ENCODE results near the gene KISS1. TPM values are rescaled to one million over a fixed set of nuclear protein-coding genes. Genes with fewer than 3 reads are reported as not detected.

Gene KISS1
- polyA plus RNA-seq, 1 donor, result 2.8 TPM

DNA sequence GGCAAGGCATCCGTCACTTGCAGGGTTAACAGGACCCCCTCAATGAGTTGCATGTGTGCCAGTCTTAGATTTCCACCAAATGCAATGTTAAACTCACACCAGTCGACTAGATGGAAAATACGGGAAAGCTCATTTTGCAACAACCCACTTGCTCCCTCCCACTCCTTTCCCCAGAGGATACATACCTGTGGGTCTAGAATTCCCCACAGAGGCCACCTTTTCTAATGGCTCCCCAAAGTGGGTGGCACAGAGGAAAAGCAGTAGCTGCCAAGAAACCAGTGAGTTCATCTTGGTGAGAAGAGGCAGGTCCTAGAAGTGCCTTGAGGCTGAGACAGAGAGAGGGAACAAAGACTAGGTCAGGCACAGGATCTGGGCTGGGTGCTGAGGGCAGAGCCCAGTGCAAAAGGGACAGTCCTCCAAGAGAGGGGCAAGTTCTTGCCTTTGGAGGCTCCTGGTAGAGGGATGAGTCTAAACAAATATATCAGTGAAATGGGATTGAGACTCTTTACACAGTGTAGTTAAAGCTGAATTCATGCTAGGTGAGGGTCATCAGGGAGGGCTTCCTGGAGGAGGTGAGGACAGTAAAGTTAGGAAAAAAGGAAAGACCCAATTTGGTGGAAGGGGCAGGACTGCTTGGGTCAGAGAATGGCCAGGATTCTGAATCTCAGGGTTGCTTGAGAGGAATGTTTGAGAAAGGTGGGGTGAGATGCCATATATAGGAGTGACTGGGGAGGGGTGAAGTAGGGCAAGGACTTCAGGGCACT is 3.5 kb downstream of the KISS1 start:
- Histone ChIP-seq H3K27me3 (ENCODE audit: control insufficient read depth, insufficient read depth, low read length) (no peaks in the 10 kb centered on the region), H3K36me3 (ENCODE audit: control insufficient read depth, insufficient read depth, low read length) (no peaks in the 10 kb centered on the region), H3K4me3 (ENCODE audit: low read length) (no peak overlapping the region), H3K4me1 (ENCODE audit: control insufficient read depth, insufficient read depth, low read length) (peaks cover 54% of the 10 kb centered on the region), H3K9me3 (ENCODE audit: control insufficient read depth, low read depth, low read length) (no peaks in the 10 kb centered on the region), H3K27ac (ENCODE audit: low read length) (no peak overlapping the region)
- WGBS (ENCODE audit: insufficient coverage, low lambda C conversion rate), result no CpG with 5 or more reads among the region's 3 CpGs
- DNase-seq, result no peak

DNA sequence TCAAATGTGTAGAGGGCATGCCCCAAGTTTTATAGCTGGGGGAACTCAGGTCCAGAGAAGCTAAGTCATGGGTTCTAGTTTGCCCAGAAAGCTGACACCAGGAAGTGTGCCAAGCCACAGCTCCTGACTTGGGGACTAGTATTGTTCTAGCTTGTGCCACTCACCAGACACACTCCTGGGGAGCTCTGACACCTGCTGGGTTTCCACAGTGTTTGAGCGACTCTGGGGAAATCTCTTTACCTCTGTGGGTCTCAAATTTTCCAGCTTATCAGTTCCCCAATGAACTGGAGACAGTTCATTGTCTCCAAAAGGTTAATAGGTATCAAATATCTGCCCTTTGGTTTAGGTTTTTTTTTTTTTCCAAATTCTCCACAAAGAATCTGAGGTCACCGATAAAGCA is 4.2 kb downstream of the KISS1 start:
- Histone ChIP-seq H3K4me3 (ENCODE audit: low read length) (no peak overlapping the region), H3K9me3 (ENCODE audit: control insufficient read depth, low read depth, low read length) (no peaks in the 10 kb centered on the region), H3K4me1 (ENCODE audit: control insufficient read depth, insufficient read depth, low read length) (peaks cover 54% of the 10 kb centered on the region), H3K27ac (ENCODE audit: low read length) (no peak overlapping the region), H3K27me3 (ENCODE audit: control insufficient read depth, insufficient read depth, low read length) (no peaks in the 10 kb centered on the region), H3K36me3 (ENCODE audit: control insufficient read depth, insufficient read depth, low read length) (no peaks in the 10 kb centered on the region)
- WGBS (ENCODE audit: insufficient coverage, low lambda C conversion rate), result no CpG with 5 or more reads among the region's 2 CpGs
- DNase-seq, result no peak

DNA sequence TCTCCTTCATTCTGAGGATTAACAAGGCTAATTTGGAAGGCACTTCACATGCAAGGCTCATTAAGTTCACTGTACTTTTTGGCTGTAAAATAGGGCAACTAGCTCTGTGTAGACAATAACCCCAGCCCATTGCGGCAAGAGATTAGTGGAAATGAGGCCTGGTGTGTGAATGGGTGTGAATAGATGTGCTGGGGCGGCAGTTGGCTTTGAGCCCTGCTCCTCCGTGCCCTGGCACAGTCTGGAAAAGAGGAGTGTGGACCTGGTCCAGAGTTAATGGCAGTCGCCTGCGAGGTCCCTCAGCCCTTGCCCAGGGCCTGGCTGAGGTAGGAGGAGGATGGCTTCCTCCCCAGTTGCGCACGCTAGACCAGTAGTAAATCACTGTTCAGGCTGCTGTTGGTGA is 4.8 kb downstream of the KISS1 start:
- H3K27ac ChIP-seq (ENCODE audit: low read length), result peak overlapping the region; percentile 83
- H3K4me3 ChIP-seq (ENCODE audit: low read length), result no peak overlapping the region
- peaks cover 58% of the 10 kb centered on the region for H3K4me1 ChIP-seq (ENCODE audit: control insufficient read depth, insufficient read depth, low read length)
- H3K9me3 ChIP-seq (ENCODE audit: control insufficient read depth, low read depth, low read length), result no peaks in the 10 kb centered on the region
- no peak for DNase-seq
- no peaks in the 10 kb centered on the region for H3K27me3 ChIP-seq (ENCODE audit: control insufficient read depth, insufficient read depth, low read length)
- H3K36me3 ChIP-seq (ENCODE audit: control insufficient read depth, insufficient read depth, low read length), result no peaks in the 10 kb centered on the region
- no CpG with 5 or more reads among the region's 7 CpGs for WGBS (ENCODE audit: insufficient coverage, low lambda C conversion rate)

DNA sequence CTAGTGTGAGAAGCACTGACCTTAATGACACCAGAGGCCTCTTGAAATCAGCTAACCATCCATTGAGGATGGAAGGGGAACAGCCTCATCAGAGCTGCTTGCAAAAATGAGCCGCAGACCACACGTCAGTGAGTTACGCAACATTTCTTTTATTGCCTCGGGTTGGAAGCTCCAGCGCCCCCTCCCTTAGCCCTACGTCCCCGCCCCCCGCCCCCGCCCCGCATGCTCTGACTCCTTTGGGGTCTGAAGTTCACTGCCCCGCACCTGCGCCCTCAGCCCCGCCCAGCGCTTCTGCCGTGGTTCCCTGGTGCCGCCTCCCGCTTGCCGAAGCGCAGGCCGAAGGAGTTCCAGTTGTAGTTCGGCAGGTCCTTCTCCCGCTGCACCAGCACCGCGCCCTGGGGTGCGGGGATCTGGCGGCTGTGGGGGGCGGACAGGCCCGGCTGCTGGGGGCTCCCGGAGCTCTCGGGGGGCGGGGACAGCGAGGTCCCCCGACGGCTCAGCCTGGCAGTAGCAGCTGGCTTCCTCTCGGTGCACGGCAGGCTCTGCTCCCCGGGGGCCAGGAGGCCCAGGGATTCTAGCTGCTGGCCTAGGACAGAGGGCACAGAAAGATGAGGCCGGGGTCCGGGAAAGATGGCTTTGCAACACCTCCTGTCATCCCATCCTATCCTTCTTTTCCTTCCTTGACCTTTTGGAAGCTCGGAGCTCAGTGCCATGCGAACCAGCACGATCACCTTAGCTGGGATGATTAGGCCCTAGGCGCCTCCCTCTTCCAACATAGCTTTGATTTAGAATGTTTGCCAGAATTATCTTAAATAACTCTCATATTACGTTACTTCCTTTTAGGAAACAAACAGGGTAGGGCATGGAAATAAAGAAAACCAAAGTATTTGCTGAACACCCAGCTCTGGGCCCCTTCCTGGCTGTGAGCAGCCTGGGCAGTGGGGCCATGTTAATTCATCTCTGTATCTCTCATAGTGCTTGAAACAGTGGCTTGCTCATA is 5.8 kb downstream of the KISS1 start:
- Histone ChIP-seq H3K4me1 (ENCODE audit: control insufficient read depth, insufficient read depth, low read length) (peaks cover 61% of the 10 kb centered on the region), H3K36me3 (ENCODE audit: control insufficient read depth, insufficient read depth, low read length) (no peaks in the 10 kb centered on the region), H3K27me3 (ENCODE audit: control insufficient read depth, insufficient read depth, low read length) (no peaks in the 10 kb centered on the region), H3K27ac (ENCODE audit: low read length) (peak overlapping the region; percentile 83), H3K9me3 (ENCODE audit: control insufficient read depth, low read depth, low read length) (no peaks in the 10 kb centered on the region), H3K4me3 (ENCODE audit: low read length) (peak overlapping the region; percentile 13)
- no CpG with 5 or more reads among the region's 44 CpGs for WGBS (ENCODE audit: insufficient coverage, low lambda C conversion rate)
- DNase-seq, result peak; percentile 81 to 94

DNA sequence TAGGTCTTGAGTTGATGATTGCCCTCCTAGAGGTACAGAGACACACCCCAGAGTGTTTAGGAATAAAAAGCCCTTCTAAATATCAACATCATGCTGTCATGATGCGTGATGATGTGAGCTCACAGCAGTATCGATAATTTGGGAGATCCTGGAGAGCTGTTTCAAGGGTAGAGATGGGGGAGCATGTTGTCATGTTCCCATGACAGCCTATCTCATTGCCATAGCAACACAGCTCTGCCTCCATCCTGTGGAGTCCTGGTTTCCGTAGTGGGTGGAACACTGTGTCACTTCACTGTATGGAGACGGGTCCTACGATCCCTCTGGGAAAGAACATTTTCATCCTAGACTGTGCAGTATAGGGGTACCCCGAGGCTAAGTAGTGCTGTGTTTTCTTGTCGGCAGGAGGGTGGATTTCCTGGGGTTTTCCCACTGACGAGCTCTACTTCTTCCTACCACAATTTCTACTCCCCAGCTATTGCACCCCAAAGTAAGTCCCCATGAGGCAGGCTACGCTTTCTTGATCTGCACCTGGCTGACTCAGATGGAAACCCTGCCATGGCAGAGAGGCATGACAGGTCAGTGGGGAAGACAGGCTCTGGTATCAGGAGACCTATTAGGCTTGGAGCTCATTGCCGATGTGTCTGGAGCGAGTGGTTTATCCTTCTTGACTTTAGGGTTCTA is 7.2 kb downstream of the KISS1 start:
- Histone ChIP-seq H3K4me3 (ENCODE audit: low read length) (no peak overlapping the region), H3K9me3 (ENCODE audit: control insufficient read depth, low read depth, low read length) (no peaks in the 10 kb centered on the region), H3K4me1 (ENCODE audit: control insufficient read depth, insufficient read depth, low read length) (peaks cover 53% of the 10 kb centered on the region), H3K27me3 (ENCODE audit: control insufficient read depth, insufficient read depth, low read length) (no peaks in the 10 kb centered on the region), H3K27ac (ENCODE audit: low read length) (no peak overlapping the region), H3K36me3 (ENCODE audit: control insufficient read depth, insufficient read depth, low read length) (no peaks in the 10 kb centered on the region)
- no CpG with 5 or more reads among the region's 11 CpGs for WGBS (ENCODE audit: insufficient coverage, low lambda C conversion rate)
- DNase-seq, result no peak

DNA sequence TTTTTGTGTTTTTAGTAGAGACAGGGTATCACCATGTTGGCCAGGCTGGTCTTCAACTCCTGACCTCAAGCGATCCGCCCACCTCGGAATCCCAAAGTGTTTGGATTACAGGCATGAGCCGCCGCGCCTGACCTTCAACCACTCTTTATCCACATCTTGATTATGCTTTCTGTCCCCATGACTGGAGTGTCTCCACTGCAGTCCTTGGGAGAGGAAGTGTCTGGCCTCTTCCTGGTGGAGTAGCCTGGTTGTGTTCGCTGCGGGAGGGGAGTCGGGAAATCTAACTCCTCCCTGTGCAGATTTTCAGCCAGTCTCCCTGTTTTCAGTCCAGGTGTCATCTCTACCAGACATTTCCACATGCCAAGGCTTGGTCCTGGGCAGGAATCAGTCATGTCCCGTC is 9.7 kb downstream of the KISS1 start:
- no peaks in the 10 kb centered on the region for H3K27me3 ChIP-seq (ENCODE audit: control insufficient read depth, insufficient read depth, low read length)
- DNase-seq, result peak; percentile 54 to 88
- no peaks in the 10 kb centered on the region for H3K36me3 ChIP-seq (ENCODE audit: control insufficient read depth, insufficient read depth, low read length)

DNA sequence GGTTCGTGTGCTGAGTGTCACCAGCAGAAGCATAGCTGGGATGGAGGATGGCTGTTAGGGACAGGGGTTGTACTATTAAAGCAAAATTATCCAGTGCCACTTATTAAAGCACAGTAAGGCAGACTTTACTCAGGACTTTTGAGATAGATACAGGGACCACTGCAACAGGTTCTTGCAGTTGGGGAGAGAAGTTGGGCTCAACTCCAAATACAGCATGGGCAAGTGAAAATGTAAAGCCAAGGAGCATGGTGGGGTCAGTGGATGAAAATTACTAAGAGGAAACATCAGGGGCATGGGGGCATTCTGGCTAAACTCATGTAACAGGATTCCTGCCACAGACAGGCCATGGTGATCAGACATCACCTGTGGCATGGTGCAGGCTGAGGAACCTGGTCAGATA is 15.2 kb downstream of the KISS1 start:
- WGBS (ENCODE audit: insufficient coverage, low lambda C conversion rate), result no CpG with 5 or more reads among the region's 1 CpG

More for the DNA sequence above, 9.7 kb downstream of the KISS1 start:
- WGBS (ENCODE audit: insufficient coverage, low lambda C conversion rate), result 100% methylated on average over 1 of the region's 10 CpGs
- peak overlapping the region; percentile 13 for H3K27ac ChIP-seq (ENCODE audit: low read length)
- no peak overlapping the region for H3K4me3 ChIP-seq (ENCODE audit: low read length)
- H3K9me3 ChIP-seq (ENCODE audit: control insufficient read depth, low read depth, low read length), result no peaks in the 10 kb centered on the region
- H3K4me1 ChIP-seq (ENCODE audit: control insufficient read depth, insufficient read depth, low read length), result peaks cover 29% of the 10 kb centered on the region

DNA sequence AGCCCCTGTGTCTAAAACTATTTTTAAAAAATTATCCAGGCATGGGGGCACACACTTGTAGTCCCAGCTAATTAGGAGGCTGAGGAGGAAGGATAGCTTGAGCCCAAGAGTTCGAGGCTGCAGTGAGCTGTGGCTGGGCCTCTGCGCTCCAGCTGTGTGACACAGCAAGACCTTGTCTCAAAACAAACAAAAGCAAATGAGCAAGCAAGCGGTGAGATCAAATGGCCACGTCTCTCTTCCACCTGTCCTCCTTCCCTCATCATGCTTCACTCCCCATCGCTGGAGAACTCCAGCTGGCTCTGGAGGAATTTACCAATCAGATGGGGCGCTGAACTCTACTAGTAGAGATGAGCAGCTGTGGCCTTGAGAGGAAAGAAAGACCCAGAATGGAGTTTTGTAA is 16.2 kb downstream of the KISS1 start:
- Histone ChIP-seq H3K27me3 (ENCODE audit: control insufficient read depth, insufficient read depth, low read length) (no peaks in the 10 kb centered on the region), H3K36me3 (ENCODE audit: control insufficient read depth, insufficient read depth, low read length) (no peaks in the 10 kb centered on the region), H3K27ac (ENCODE audit: low read length) (no peak overlapping the region), H3K4me1 (ENCODE audit: control insufficient read depth, insufficient read depth, low read length) (peaks cover 8% of the 10 kb centered on the region), H3K4me3 (ENCODE audit: low read length) (no peak overlapping the region), H3K9me3 (ENCODE audit: control insufficient read depth, low read depth, low read length) (no peaks in the 10 kb centered on the region)
- WGBS (ENCODE audit: insufficient coverage, low lambda C conversion rate), result no CpG with 5 or more reads among the region's 6 CpGs
- DNase-seq, result no peak

More for the DNA sequence above, 15.2 kb downstream of the KISS1 start:
- H3K4me1 ChIP-seq (ENCODE audit: control insufficient read depth, insufficient read depth, low read length), result peaks cover 10% of the 10 kb centered on the region
- no peaks in the 10 kb centered on the region for H3K9me3 ChIP-seq (ENCODE audit: control insufficient read depth, low read depth, low read length)
- DNase-seq, result no peak
- no peaks in the 10 kb centered on the region for H3K27me3 ChIP-seq (ENCODE audit: control insufficient read depth, insufficient read depth, low read length)
- H3K27ac ChIP-seq (ENCODE audit: low read length), result no peak overlapping the region
- no peak overlapping the region for H3K4me3 ChIP-seq (ENCODE audit: low read length)
- no peaks in the 10 kb centered on the region for H3K36me3 ChIP-seq (ENCODE audit: control insufficient read depth, insufficient read depth, low read length)

DNA sequence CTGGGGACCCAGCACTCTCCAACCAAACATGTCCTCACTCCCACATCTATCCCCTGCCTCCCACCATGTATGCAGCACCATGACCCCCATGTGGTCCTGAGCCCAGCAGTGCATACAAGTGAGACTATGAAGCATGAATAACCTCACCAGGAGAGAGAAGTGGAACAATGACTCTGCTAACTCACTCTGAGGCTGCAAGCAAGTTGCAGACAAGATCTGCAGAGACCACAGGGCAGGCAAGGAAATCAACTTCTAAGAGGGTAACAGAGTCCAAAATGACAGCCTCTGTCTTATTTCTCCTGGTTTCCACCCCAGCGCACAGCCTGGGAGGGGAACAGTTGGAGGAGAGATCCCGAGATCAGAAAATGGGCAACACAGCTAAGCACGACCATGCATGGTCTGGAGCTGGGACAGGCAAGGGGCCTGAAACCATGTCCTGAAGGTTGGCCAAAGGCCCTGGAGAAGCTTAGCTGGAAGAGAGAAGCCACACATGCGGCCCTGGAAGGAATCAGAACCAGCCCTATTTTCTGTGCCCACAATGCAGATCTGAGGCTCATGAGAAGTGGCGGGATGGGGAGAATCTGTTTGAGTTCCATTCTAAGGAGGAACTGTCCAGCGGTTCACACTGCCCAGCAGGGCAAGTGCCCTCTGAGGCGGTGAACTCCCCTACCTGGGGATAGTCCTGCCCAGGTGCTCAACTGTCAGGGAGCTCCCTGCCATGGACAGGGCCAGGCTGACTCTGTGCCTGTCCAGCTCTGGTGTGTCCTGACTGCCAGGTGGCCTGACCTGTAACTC is 17.6 kb downstream of the KISS1 start:
- 83% methylated on average over 1 of the region's 7 CpGs for WGBS (ENCODE audit: insufficient coverage, low lambda C conversion rate)
- H3K4me3 ChIP-seq (ENCODE audit: low read length), result no peak overlapping the region
- H3K9me3 ChIP-seq (ENCODE audit: control insufficient read depth, low read depth, low read length), result no peaks in the 10 kb centered on the region
- no peak overlapping the region for H3K27ac ChIP-seq (ENCODE audit: low read length)
- peaks cover 8% of the 10 kb centered on the region for H3K4me1 ChIP-seq (ENCODE audit: control insufficient read depth, insufficient read depth, low read length)
- DNase-seq, result no peak
- no peaks in the 10 kb centered on the region for H3K27me3 ChIP-seq (ENCODE audit: control insufficient read depth, insufficient read depth, low read length)
- no peaks in the 10 kb centered on the region for H3K36me3 ChIP-seq (ENCODE audit: control insufficient read depth, insufficient read depth, low read length)

Data from large intestine (tissue), 3 donors.